Activated CD4-positive, alpha-beta T cell treated with anti-CD3 and anti-CD28 coated beads, Interleukin-2, Interleukin-4, amounts not matched to agents 100 ng/mL and 50 ng/mL, durations not matched to agents 16 hours and 8 hours (primary cell): ENCODE results near the gene NPIPB2.
"Not testable (repeated sequence)": the region's sequence is repeated elsewhere in the genome, so short reads cannot be mapped to it uniquely, and the experiment has no call there.

Source experiments
- DNase-seq: peaks from one replicate; pipeline ENCODE4 v3.0.0-alpha.2; 2020; ENCODE audit warnings: low spot score

Gene NPIPB2

GRCh38 chr16:11941945-11942344 is at the start of gene NPIPB2:
Gene NPIPB2, minus strand, starts transcription at chr16:11942045. Its CDS starts 0 bp downstream, at chr16:11942045.
- DNase-seq: not testable (repeated sequence)

GRCh38 chr16:11990702-11991390 is 49.0 kb upstream of the NPIPB2 start:
- DNase-seq: no peak

- no peak for DNase-seq
Observed at GRCh38 chr16:11988258-11988978, 46.6 kb upstream of the NPIPB2 start.

- no peak for DNase-seq
Observed at GRCh38 chr16:11986521-11987057, 44.7 kb upstream of the NPIPB2 start.

- DNase-seq: no peak
Observed at GRCh38 chr16:11985250-11985649, 43.4 kb upstream of the NPIPB2 start.

GRCh38 chr16:11980136-11980844 is 38.4 kb upstream of the NPIPB2 start:
- no peak for DNase-seq

- DNase-seq: no peak
Observed at GRCh38 chr16:11979013-11979672, 37.3 kb upstream of the NPIPB2 start.

- DNase-seq: no peak
Observed at GRCh38 chr16:11978080-11978479, 36.2 kb upstream of the NPIPB2 start.

GRCh38 chr16:11977376-11978041 is 35.7 kb upstream of the NPIPB2 start:
- no peak for DNase-seq

- DNase-seq: no peak
Observed at GRCh38 chr16:11976850-11977375, 35.1 kb upstream of the NPIPB2 start.

GRCh38 chr16:11973070-11973469 is 31.2 kb upstream of the NPIPB2 start:
- no peak for DNase-seq

- DNase-seq: no peak
Observed at GRCh38 chr16:11972128-11972527, 30.3 kb upstream of the NPIPB2 start.

- DNase-seq: not testable (repeated sequence)
Observed at GRCh38 chr16:11970292-11970691, 28.4 kb upstream of the NPIPB2 start.

GRCh38 chr16:11968577-11968976 is 26.7 kb upstream of the NPIPB2 start:
- DNase-seq: no peak

GRCh38 chr16:11967195-11967911 is 25.5 kb upstream of the NPIPB2 start:
- DNase-seq: no peak

GRCh38 chr16:11966173-11966572 is 24.3 kb upstream of the NPIPB2 start:
- no peak for DNase-seq

GRCh38 chr16:11964761-11965551 is 23.1 kb upstream of the NPIPB2 start, which contains the start of gene TNFRSF17:
Gene TNFRSF17, plus strand, starts transcription at chr16:11965210. Its CDS starts 115 bp downstream, at chr16:11965325.
- DNase-seq: no peak

- DNase-seq: no peak
Observed at GRCh38 chr16:11963706-11964105, 21.9 kb upstream of the NPIPB2 start.

- DNase-seq: not testable (repeated sequence)
Observed at GRCh38 chr16:11962978-11963377, 21.1 kb upstream of the NPIPB2 start.

GRCh38 chr16:11962457-11962856 is 20.6 kb upstream of the NPIPB2 start:
- DNase-seq: not testable (repeated sequence)
